ENCODE measurements around the gene OPALIN.

DNA sequence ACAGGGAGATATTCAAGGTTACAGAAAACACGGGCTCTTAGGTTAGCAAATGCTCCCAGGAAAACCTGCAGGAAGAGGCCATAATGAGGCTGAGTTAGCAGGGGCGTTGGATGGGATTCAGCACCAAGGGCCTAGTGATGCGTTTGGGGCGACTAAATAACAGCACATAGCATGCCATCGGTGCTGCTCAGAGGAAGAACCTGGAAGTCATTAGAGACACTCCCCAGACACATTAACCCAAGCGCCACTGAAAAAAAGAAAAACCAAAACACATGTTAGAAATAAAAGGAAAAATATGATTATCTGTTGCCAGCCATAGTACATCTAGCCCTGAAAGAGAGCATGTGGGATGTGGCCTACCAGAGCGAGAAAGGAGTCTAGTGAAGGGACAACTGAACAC, 28.8 kb upstream of the OPALIN start:
- TF ChIP-seq POLR2A (IDR thresholded peaks at IDR 0.05) = no peak
- TF ChIP-seq, protein P1, sequence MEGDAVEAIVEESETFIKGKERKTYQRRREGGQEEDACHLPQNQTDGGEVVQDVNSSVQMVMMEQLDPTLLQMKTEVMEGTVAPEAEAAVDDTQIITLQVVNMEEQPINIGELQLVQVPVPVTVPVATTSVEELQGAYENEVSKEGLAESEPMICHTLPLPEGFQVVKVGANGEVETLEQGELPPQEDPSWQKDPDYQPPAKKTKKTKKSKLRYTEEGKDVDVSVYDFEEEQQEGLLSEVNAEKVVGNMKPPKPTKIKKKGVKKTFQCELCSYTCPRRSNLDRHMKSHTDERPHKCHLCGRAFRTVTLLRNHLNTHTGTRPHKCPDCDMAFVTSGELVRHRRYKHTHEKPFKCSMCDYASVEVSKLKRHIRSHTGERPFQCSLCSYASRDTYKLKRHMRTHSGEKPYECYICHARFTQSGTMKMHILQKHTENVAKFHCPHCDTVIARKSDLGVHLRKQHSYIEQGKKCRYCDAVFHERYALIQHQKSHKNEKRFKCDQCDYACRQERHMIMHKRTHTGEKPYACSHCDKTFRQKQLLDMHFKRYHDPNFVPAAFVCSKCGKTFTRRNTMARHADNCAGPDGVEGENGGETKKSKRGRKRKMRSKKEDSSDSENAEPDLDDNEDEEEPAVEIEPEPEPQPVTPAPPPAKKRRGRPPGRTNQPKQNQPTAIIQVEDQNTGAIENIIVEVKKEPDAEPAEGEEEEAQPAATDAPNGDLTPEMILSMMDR (IDR thresholded peaks at IDR 0.05) = no peak

All from lower leg skin (tissue), 3 donors.